OCI-LY7 (cell line): Measurements from ENCODE around the gene KCNE5.

Experiments used
- EZH2phosphoT487 ChIP-seq: fragments of 200-600 bp; sonication (generic); IDR thresholded peaks from 2 replicates; pipeline ENCODE4 v1.6.1; 2018; ENCODE audit warnings: low read depth, borderline replicate concordance, mild to moderate bottlenecking, mixed run types, antibody characterized with exemption, low read length, moderate library complexity, mixed read lengths
- TF ChIP-seq, protein P1 (sequence below): fragments of 200-600 bp; sonication (generic); conservative IDR thresholded peaks from 2 replicates; pipeline ENCODE4 v1.5.1; 2014; ENCODE audit warnings: mild to moderate bottlenecking, antibody characterized with exemption, low read length, moderate library complexity, mixed read lengths

DNA sequence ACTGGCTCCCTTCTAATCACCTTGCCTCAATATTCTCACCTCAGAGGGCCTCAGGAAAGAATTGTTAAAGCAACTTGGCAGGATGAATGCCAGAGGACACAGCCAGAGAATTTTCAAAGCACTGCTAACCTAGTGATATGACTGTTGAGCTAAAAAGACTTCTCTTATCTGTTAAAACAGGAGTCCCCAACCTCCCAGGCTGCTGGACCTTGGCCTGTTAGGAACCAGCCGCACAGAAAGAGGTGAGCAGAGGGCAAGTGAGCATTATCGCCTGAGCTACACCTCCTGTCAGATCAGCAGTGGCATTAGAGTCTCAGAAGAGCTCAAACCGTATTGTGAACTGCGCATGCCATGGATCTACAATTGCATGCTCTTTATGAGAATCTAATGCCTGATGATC lies 1.7 kb upstream of the KCNE5 start:
- TF ChIP-seq, protein P1, sequence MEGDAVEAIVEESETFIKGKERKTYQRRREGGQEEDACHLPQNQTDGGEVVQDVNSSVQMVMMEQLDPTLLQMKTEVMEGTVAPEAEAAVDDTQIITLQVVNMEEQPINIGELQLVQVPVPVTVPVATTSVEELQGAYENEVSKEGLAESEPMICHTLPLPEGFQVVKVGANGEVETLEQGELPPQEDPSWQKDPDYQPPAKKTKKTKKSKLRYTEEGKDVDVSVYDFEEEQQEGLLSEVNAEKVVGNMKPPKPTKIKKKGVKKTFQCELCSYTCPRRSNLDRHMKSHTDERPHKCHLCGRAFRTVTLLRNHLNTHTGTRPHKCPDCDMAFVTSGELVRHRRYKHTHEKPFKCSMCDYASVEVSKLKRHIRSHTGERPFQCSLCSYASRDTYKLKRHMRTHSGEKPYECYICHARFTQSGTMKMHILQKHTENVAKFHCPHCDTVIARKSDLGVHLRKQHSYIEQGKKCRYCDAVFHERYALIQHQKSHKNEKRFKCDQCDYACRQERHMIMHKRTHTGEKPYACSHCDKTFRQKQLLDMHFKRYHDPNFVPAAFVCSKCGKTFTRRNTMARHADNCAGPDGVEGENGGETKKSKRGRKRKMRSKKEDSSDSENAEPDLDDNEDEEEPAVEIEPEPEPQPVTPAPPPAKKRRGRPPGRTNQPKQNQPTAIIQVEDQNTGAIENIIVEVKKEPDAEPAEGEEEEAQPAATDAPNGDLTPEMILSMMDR: no peak
- no peak for TF ChIP-seq EZH2phosphoT487
